ENCODE measurements around the gene NTSR1.
"Not testable (repeated sequence)": the region's sequence is repeated elsewhere in the genome, so short reads cannot be mapped to it uniquely, and the experiment has no call there.

NTSR1 gene

DNA sequence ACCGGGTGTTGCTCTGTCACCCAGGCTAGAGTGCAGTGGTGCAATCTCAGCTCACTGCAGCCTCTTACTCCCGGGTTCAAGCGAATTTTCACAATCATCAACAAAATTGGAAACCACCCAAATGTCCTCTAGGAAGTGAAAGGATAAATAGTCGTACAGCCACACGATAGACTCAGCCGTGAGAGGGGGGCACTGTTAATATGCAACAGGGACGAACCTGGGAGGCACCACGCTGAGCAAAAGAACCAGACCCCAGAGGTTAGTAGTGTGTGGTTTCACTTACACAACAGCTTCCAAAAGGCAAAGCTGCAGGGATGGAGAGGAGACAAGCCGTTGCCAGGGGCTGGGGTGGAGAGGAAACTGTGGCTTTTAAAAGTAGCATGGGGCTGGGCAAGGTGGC, 30.1 kb upstream of the NTSR1 start:
- no peak for TF ChIP-seq EZH2phosphoT487 (IDR thresholded peaks at IDR 0.05; ENCODE audit: low read depth)
- TF ChIP-seq, protein P1, sequence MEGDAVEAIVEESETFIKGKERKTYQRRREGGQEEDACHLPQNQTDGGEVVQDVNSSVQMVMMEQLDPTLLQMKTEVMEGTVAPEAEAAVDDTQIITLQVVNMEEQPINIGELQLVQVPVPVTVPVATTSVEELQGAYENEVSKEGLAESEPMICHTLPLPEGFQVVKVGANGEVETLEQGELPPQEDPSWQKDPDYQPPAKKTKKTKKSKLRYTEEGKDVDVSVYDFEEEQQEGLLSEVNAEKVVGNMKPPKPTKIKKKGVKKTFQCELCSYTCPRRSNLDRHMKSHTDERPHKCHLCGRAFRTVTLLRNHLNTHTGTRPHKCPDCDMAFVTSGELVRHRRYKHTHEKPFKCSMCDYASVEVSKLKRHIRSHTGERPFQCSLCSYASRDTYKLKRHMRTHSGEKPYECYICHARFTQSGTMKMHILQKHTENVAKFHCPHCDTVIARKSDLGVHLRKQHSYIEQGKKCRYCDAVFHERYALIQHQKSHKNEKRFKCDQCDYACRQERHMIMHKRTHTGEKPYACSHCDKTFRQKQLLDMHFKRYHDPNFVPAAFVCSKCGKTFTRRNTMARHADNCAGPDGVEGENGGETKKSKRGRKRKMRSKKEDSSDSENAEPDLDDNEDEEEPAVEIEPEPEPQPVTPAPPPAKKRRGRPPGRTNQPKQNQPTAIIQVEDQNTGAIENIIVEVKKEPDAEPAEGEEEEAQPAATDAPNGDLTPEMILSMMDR (IDR thresholded peaks at IDR 0.05; ENCODE audit: low read depth, low read length), result no peak
- H3K9ac ChIP-seq (ENCODE audit: low read length), result no peak overlapping the region
- no peak overlapping the region for H2AFZ ChIP-seq (ENCODE audit: low read depth, low read length)
- no peaks in the 10 kb centered on the region for H3K36me3 ChIP-seq (replicated peaks; ENCODE audit: low read depth, low read length)
- H3K4me2 ChIP-seq (ENCODE audit: low read length), result no peak overlapping the region
- no peaks in the 10 kb centered on the region for H3K4me1 ChIP-seq (ENCODE audit: low read length)
- no peaks in the 10 kb centered on the region for H3K79me2 ChIP-seq (ENCODE audit: low read length)
- no peaks in the 10 kb centered on the region for H3K27me3 ChIP-seq (ENCODE audit: low read depth, low read length)
- H3K27ac ChIP-seq (ENCODE audit: low read length), result no peak overlapping the region
- no peaks in the 10 kb centered on the region for H3K9me3 ChIP-seq (ENCODE audit: insufficient read depth, low read length)
- H3K4me3 ChIP-seq (ENCODE audit: low read length), result no peak overlapping the region
- no peaks in the 10 kb centered on the region for H4K20me1 ChIP-seq (ENCODE audit: insufficient read depth, low read length)

DNA sequence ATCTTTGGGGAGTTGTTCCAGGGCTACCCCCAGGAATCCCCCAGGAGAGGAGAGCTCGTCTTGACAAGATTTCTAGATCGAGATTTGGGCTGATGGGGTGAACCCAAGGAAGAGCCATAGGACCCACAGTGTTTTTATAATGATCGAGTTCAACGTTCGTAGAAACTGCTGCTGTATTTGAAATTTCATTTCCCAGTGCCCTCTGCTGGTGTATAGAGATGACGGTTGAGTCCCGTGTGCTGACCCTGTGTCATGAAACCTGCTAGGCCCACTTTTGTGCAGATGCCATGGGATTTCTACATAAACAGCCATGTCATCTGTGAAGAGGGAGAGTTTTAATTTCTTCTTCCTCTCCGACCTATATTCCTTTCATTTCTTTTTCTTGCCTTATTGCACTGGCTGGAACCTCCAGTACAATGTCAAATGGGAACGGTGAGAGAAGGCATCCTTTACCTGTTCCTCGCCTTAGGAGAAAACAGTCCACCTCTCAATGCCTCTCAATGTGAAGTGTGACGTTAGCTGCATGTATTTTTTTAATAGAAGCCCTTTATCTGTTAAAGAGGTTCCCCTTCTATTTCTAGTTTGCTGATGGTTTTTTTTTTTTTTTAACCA, 28.6 kb upstream of the NTSR1 start:
- H3K4me3 ChIP-seq (ENCODE audit: low read length), result no peak overlapping the region
- no peak overlapping the region for H3K4me2 ChIP-seq (ENCODE audit: low read length)
- no peaks in the 10 kb centered on the region for H3K9me3 ChIP-seq (ENCODE audit: insufficient read depth, low read length)
- H3K79me2 ChIP-seq (ENCODE audit: low read length), result no peaks in the 10 kb centered on the region
- H3K27ac ChIP-seq (ENCODE audit: low read length), result no peak overlapping the region
- no peaks in the 10 kb centered on the region for H3K36me3 ChIP-seq (replicated peaks; ENCODE audit: low read depth, low read length)
- H3K27me3 ChIP-seq (ENCODE audit: low read depth, low read length), result no peaks in the 10 kb centered on the region
- no peaks in the 10 kb centered on the region for H3K4me1 ChIP-seq (ENCODE audit: low read length)
- no peak overlapping the region for H3K9ac ChIP-seq (ENCODE audit: low read length)
- TF ChIP-seq EZH2phosphoT487 (IDR thresholded peaks at IDR 0.05; ENCODE audit: low read depth), result no peak
- TF ChIP-seq, protein P1 (IDR thresholded peaks at IDR 0.05; ENCODE audit: low read depth, low read length), result no peak
- H4K20me1 ChIP-seq (ENCODE audit: insufficient read depth, low read length), result no peaks in the 10 kb centered on the region
- H2AFZ ChIP-seq (ENCODE audit: low read depth, low read length), result no peak overlapping the region

DNA sequence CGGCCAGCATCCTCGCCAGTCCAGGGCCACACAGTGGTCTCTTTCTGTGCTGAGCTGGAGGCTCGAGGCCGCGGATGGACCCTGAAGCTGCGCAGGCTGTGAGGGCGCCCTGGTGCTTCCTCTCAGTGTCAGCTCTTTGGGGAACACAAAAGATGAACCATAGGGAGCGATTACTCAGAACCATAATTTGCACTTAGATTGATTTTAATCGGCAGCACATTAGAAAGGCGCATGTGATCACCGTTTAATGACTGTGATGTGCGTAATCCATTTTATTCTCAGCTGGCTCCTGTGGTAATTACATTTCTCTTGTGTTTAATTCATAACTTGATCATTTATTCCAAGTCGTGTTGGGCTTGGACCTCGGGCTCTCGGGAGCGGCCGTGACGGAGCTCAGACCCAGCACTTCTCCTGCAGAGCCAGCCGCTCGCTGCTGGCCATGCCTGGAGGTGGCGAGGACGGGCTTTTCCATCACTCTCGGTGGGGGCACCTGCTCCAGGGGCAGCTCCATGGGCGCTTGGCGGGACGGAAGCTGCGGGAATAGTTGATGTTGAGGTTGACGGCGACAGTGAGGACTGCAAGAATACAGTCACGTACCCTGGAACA, 25.6 kb upstream of the NTSR1 start:
- H3K36me3 ChIP-seq (replicated peaks; ENCODE audit: low read depth, low read length), result no peaks in the 10 kb centered on the region
- TF ChIP-seq EZH2phosphoT487 (IDR thresholded peaks at IDR 0.05; ENCODE audit: low read depth), result no peak
- TF ChIP-seq, protein P1 (IDR thresholded peaks at IDR 0.05; ENCODE audit: low read depth, low read length), result no peak
- no peaks in the 10 kb centered on the region for H3K79me2 ChIP-seq (ENCODE audit: low read length)
- H3K9me3 ChIP-seq (ENCODE audit: insufficient read depth, low read length), result no peaks in the 10 kb centered on the region
- no peaks in the 10 kb centered on the region for H4K20me1 ChIP-seq (ENCODE audit: insufficient read depth, low read length)
- no peak overlapping the region for H3K4me3 ChIP-seq (ENCODE audit: low read length)
- H3K27ac ChIP-seq (ENCODE audit: low read length), result no peak overlapping the region
- H2AFZ ChIP-seq (ENCODE audit: low read depth, low read length), result no peak overlapping the region
- H3K4me2 ChIP-seq (ENCODE audit: low read length), result no peak overlapping the region
- H3K27me3 ChIP-seq (ENCODE audit: low read depth, low read length), result no peaks in the 10 kb centered on the region
- no peaks in the 10 kb centered on the region for H3K4me1 ChIP-seq (ENCODE audit: low read length)
- no peak overlapping the region for H3K9ac ChIP-seq (ENCODE audit: low read length)

DNA sequence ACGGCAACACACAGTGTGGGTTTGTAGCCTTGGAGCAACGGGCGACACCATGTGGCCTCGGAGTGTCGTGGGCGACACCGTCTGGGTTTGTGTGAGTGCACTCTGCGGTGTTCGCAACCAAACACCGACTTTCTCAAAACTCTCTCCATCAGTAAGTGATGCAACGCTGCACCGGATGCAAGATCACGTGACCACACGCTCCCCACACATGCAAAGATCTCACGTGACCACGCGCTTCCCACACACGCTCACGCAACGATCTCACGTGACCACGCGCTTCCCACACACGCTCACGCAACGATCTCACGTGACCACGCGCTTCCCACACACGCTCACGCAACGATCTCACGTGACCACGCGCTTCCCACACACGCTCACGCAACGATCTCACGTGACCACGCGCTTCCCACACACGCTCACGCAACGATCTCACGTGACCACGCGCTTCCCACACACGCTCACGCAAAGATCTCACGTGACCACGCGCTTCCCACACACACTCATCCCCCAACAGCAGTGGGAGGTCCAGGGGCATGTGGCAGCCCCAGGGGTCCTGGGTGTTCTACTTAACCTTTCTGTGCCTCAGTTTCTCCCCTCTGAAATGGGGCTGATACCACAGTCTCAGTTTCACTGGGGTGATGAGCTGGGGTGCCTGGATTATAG, 24.8 kb upstream of the NTSR1 start:
- H3K9me3 ChIP-seq (ENCODE audit: insufficient read depth, low read length); H3K4me2 ChIP-seq (ENCODE audit: low read length): not testable (repeated sequence)

More for the DNA sequence above, 24.8 kb upstream of the NTSR1 start:
- H3K9ac ChIP-seq (ENCODE audit: low read length); H3K79me2 ChIP-seq (ENCODE audit: low read length); H3K27ac ChIP-seq (ENCODE audit: low read length); H3K4me1 ChIP-seq (ENCODE audit: low read length); H4K20me1 ChIP-seq (ENCODE audit: insufficient read depth, low read length); H3K4me3 ChIP-seq (ENCODE audit: low read length); H3K27me3 ChIP-seq (ENCODE audit: low read depth, low read length); H2AFZ ChIP-seq (ENCODE audit: low read depth, low read length); H3K36me3 ChIP-seq (replicated peaks; ENCODE audit: low read depth, low read length): not testable (repeated sequence)

Measured in OCI-LY3 (cell line).